ENCODE results near the gene AHCTF1. TPM values are rescaled to one million over a fixed set of nuclear protein-coding genes. Genes with fewer than 3 reads are reported as not detected.

The AHCTF1 gene
- total RNA-seq, 1 experiment from 2014 or later: 112 TPM

DNA sequence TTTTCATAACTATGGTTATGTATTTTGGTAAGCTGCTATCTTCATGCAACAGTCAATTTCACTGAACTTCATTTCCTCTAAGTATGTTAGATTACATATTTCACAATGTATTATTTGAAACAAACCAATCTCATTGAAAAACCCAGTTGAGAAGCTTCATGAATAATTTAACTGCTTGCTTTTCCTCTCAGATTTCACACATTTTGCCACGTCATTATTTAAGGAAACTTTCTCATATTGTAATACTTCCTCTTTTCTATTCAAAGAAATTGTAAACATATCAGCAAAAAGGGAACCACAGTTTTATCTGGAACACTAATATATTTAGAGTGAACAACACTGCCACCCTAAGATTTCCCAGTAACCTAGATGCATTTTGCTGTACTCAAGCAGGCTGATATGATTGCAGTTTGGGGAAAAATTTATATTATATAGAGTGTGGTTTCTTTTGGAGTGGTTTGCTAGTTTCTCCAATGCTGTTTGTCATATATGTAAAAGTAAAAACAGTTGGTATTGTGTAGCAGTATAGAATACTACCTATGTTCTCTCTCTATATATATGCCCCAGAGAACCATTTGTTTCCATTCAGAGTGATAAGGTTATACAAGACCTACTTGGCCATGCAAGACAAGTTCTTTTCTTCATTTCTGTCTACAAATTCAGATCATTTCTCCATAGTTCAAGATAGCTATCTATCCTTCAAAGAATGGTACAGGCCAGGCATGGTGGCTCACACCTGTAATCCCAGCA, 28.4 kb upstream of the AHCTF1 start:
- CTCF ChIA-PET: interaction anchor here (0.6 to 1.5 kb wide), 7 partner anchors 11 to 77 kb away, joined by 3 to 9 read pairs (median 5); no protein-coding TSS in a partner anchor

DNA sequence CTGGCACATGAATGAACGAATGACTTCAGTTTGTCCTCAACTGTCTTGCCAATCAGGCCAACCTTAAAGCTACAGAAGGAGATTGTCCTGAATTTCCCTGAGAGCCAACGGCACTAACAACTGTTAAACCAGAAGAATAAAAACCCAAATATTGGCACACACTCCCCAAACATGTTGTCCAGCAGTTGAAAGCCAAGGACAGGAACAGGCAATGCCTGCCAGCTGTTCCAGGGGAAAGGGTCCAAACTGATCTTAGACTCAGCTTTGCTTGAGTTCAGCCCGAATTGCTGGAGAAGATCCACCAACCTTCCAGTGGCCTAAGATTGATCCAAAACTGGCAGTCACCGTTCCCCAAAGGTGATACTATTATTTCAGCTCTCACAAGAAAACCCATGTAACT, 22.4 kb upstream of the AHCTF1 start:
- Mint-ChIP-seq H3K4me3 (ENCODE audit: unreplicated experiment) (no peak overlapping the region), H3K27me3 (ENCODE audit: insufficient read depth, unreplicated experiment) (no peaks in the 10 kb centered on the region), H3K36me3 (ENCODE audit: insufficient read depth, unreplicated experiment) (peaks cover 6% of the 10 kb centered on the region), H3K27ac (ENCODE audit: low read depth, unreplicated experiment) (no peak overlapping the region), H3K4me1 (ENCODE audit: insufficient read depth, unreplicated experiment) (no peaks in the 10 kb centered on the region), H3K9me3 (ENCODE audit: unreplicated experiment) (peaks cover 11% of the 10 kb centered on the region)
- ChIA-PET CTCF (interaction anchor here (0.6 kb wide), 2 partner anchors 15 to 77 kb away, joined by 3 to 6 read pairs; no protein-coding TSS in a partner anchor), POLR2A (interaction anchor here (1.4 kb wide), 1 partner anchor 53 kb away, joined by 3 read pairs; no protein-coding TSS in a partner anchor)
- no peak for DNase-seq (ENCODE audit: unreplicated experiment)
- no TSS peak for BruUV-seq (replicated peaks)
- intact Hi-C loops (cut with micrococcal nuclease): no loop called here
- TF ChIP-seq, protein P1, sequence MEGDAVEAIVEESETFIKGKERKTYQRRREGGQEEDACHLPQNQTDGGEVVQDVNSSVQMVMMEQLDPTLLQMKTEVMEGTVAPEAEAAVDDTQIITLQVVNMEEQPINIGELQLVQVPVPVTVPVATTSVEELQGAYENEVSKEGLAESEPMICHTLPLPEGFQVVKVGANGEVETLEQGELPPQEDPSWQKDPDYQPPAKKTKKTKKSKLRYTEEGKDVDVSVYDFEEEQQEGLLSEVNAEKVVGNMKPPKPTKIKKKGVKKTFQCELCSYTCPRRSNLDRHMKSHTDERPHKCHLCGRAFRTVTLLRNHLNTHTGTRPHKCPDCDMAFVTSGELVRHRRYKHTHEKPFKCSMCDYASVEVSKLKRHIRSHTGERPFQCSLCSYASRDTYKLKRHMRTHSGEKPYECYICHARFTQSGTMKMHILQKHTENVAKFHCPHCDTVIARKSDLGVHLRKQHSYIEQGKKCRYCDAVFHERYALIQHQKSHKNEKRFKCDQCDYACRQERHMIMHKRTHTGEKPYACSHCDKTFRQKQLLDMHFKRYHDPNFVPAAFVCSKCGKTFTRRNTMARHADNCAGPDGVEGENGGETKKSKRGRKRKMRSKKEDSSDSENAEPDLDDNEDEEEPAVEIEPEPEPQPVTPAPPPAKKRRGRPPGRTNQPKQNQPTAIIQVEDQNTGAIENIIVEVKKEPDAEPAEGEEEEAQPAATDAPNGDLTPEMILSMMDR (IDR thresholded peaks at IDR 0.05; ENCODE audit: unreplicated experiment): no peak

More for the DNA sequence above, 28.4 kb upstream of the AHCTF1 start:
- no peak overlapping the region for H3K27ac Mint-ChIP-seq (ENCODE audit: low read depth, unreplicated experiment)
- no peak overlapping the region for H3K4me3 Mint-ChIP-seq (ENCODE audit: unreplicated experiment)
- no peaks in the 10 kb centered on the region for H3K4me1 Mint-ChIP-seq (ENCODE audit: insufficient read depth, unreplicated experiment)
- POLR2A ChIA-PET: no interaction called here
- peaks cover 6% of the 10 kb centered on the region for H3K36me3 Mint-ChIP-seq (ENCODE audit: insufficient read depth, unreplicated experiment)
- intact Hi-C loops (cut with micrococcal nuclease): no loop called here
- BruUV-seq (replicated peaks): no TSS peak
- DNase-seq (ENCODE audit: unreplicated experiment): no peak
- H3K27me3 Mint-ChIP-seq (ENCODE audit: insufficient read depth, unreplicated experiment): no peaks in the 10 kb centered on the region
- peaks cover 6% of the 10 kb centered on the region for H3K9me3 Mint-ChIP-seq (ENCODE audit: unreplicated experiment)
- TF ChIP-seq, protein P1 (IDR thresholded peaks at IDR 0.05; ENCODE audit: unreplicated experiment): no peak

DNA sequence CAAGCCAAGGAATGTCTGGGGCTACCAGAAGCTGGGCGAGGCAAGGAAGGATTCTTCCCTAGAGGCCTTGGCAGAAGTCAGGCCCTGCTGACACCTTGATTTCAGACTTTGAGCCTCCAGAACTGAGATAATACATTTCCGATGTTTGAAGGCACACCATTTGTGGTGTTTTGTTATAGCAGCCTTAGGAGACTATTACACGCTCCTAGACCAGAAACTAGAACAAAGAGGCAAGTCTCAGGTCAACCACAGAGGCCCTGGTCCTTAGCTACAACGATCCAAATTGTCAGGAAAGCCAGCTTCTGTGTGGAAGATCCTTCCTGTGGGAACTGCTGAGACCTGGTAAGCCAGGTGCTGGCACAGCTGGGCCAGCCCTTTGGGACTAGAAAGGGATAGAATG, 19.7 kb upstream of the AHCTF1 start:
- H3K4me1 Mint-ChIP-seq (ENCODE audit: insufficient read depth, unreplicated experiment): peaks cover 18% of the 10 kb centered on the region
- peak overlapping the region; percentile 11 for H3K27ac Mint-ChIP-seq (ENCODE audit: low read depth, unreplicated experiment)
- POLR2A ChIA-PET: interaction anchor here (0.6 kb wide), 1 partner anchor 482 kb away, joined by 3 read pairs; no protein-coding TSS in a partner anchor
- TF ChIP-seq, protein P1 (IDR thresholded peaks at IDR 0.05; ENCODE audit: unreplicated experiment): no peak
- H3K4me3 Mint-ChIP-seq (ENCODE audit: unreplicated experiment): no peak overlapping the region
- intact Hi-C loops (cut with micrococcal nuclease): no loop called here
- no peak for DNase-seq (ENCODE audit: unreplicated experiment)
- no TSS peak for BruUV-seq (replicated peaks)
- H3K36me3 Mint-ChIP-seq (ENCODE audit: insufficient read depth, unreplicated experiment): peaks cover 12% of the 10 kb centered on the region
- H3K9me3 Mint-ChIP-seq (ENCODE audit: unreplicated experiment): peaks cover 11% of the 10 kb centered on the region
- no peaks in the 10 kb centered on the region for H3K27me3 Mint-ChIP-seq (ENCODE audit: insufficient read depth, unreplicated experiment)
- CTCF ChIA-PET: interaction anchor here (0.7 kb wide), 1 partner anchor 422 kb away, joined by 3 read pairs; no protein-coding TSS in a partner anchor

DNA sequence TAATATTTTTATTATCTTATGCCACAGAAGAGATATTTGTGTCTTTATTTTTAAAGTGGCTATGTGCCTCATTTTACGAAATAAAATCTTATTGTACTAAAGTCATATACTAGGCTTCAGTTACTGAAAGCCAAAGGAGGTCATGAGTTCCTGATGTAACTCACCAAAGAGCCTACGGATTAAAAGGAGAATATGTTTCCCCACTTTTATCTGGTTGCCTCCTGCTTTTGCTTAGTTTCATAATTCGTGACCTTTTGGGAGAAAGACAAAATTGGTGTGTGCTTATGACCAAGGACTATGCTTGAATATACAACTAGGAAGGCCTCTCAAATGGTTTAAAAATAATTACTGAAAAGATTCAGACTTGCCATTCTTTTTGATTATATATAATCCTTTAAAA, 18.2 kb upstream of the AHCTF1 start:
- no peaks in the 10 kb centered on the region for H3K27me3 Mint-ChIP-seq (ENCODE audit: insufficient read depth, unreplicated experiment)
- H3K4me3 Mint-ChIP-seq (ENCODE audit: unreplicated experiment): no peak overlapping the region
- BruUV-seq (replicated peaks): no TSS peak
- H3K36me3 Mint-ChIP-seq (ENCODE audit: insufficient read depth, unreplicated experiment): peaks cover 6% of the 10 kb centered on the region
- ChIA-PET POLR2A (interaction anchor here (1.2 to 4.8 kb wide), 3 partner anchors 18 to 19 kb away, joined by 3 to 57 read pairs (median 4); partner anchors contain the start of gene AHCTF1), CTCF (no interaction called here)
- no peak overlapping the region for H3K27ac Mint-ChIP-seq (ENCODE audit: low read depth, unreplicated experiment)
- no peak for DNase-seq (ENCODE audit: unreplicated experiment)
- intact Hi-C loops (cut with micrococcal nuclease): no loop called here
- TF ChIP-seq, protein P1 (IDR thresholded peaks at IDR 0.05; ENCODE audit: unreplicated experiment): no peak
- H3K4me1 Mint-ChIP-seq (ENCODE audit: insufficient read depth, unreplicated experiment): peaks cover 25% of the 10 kb centered on the region
- H3K9me3 Mint-ChIP-seq (ENCODE audit: unreplicated experiment): peaks cover 10% of the 10 kb centered on the region

All from MCF 10A (cell line).